GM18909 (cell line): ENCODE results near the gene REPIN1.

ENCODE experiments used
- ATAC-seq: cut with Tn5 transposase; IDR thresholded peaks from one replicate; pipeline ENCODE4 v1.9.1; 2021; ENCODE audit warnings: mild to moderate bottlenecking; ENCODE audit not compliant: unreplicated experiment, poor library complexity

Gene REPIN1

DNA sequence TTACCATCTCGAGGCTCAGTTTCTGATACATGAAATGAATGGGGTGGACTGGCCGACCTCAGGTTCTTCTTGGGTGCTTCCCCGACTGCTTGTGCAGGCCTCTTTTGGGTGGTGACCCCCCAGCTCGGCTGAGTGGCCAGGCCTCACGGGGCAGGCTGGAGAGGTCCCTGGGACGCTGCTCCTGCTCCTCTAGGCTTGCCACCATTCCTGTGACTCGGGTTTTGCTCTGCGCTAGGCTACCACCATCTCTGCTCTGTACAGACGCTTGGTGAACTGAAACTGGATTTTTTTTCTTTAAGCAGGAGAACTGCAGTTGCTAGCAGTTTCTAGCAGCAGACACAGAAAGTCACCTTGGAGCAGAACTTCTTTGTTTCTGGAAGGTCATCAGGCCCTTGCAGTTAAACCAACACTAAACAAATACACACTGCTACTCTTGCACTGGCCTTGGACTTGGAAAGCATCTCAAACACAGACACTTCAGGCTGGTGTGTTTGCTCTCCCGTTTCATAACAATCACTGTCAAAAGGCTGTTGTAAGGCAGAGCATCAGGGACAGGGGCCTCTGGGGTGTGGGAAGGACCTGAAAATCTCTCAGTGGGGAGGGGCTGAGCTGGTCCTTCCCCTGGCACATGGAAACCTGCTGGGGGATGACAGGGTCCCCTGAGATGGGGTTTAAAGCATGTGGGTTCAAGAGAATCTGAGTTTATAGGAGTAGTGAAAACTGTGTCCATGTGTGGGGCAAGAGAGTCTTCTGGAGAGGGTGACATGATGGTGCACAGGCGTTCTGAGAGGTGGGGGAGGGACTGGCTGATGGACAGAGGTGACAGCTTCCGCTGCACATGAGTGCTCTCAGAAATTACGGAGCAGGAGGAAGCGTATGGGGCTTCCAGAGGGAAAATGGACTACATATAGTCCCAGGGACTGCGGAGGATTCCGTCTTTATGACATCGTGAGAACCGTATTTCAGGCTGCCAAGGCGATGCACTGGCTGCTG lies 46.8 kb downstream of the REPIN1 start:
- ATAC-seq, result no peak

DNA sequence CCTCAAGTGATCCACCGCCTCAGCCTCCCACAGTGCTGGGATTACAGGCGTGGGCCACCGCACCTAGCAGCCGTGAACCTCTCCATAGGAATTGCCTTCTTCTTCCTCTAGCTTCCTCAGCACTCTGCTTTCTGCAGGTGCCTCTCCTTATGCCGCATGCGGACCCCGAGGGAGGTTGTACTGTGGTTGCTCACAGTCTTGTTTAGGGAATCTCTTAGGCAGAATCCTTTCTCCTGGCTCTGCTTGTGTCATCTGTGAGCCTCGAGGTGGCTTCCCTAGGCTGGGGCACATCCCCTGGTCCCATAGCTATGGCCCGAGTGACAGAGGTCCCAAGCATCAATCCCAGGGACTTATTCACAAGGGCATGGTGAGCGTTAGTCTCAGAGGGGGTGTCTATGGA lies 48.6 kb downstream of the REPIN1 start:
- ATAC-seq, result no peak

DNA sequence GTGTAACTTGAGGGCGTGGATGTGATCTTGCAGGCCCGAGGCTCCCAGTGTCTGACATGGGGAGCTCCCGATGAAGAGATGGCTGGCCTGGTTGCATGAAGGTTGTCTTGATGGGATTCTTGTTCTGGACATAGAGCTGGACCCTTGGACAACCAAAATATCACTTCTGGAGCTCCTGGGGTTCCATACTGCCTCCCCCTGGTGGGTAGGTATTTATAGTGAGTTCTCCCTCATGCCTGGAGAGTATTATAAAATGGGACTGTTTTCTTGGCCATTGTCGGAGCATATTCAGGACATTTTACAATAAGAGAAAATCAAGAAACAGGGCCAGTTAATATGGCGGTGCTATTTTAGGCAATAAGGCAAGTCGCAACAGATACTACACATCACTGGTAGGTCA lies 49.2 kb downstream of the REPIN1 start:
- no peak for ATAC-seq

DNA sequence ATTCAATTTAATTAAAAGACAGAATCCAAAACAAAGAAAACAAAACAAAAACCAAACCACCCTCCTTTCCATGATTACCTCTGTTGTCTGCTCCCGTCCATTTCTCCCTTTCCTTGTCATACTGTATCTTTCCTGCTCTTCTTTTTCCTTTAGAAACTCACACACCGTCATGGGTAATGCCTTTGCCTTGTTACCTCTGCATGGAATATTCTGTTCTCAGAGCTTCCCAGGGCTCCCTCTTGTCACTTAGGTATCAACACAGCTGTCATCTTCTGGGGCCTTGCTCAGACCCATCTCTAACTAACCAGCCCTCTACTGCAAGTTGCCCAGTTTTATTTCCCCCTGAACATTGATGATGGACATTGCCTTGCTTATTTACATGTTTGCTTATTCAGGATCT lies 51.6 kb downstream of the REPIN1 start:
- ATAC-seq, result no peak

DNA sequence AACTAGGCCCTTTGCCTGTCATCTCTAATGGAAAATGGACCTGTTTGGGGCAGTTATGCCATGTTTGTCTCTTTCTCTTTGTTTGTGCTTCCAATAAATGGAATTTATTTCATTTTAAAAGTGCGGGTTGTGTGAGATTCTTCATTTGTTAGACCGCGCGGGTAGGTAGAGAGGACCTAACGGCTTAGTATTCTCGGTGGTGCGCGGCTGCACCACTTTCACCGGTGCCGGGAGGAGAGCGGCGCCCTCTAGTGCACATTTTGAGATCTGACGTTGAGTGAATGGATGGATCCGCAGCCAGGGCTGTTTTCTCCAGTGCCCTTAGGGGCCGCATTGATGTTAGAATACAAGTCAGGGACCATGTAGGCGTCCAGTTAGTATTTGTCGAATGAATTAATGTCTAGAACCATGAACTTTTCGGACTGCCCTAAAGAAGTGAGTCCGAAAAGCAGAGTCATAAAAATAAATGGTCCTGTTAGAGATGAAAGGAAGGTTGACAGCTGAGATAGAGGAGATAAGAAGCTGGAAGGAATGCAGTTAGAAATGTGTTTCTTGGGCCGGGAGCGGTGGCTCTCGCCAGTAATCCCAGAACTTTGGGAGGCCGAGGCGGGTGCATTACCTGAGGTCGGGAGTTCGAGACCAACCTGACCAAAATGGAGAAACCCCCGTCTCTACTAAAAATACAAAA lies 52.5 kb downstream of the REPIN1 start:
- peak; percentile 95 for ATAC-seq

DNA sequence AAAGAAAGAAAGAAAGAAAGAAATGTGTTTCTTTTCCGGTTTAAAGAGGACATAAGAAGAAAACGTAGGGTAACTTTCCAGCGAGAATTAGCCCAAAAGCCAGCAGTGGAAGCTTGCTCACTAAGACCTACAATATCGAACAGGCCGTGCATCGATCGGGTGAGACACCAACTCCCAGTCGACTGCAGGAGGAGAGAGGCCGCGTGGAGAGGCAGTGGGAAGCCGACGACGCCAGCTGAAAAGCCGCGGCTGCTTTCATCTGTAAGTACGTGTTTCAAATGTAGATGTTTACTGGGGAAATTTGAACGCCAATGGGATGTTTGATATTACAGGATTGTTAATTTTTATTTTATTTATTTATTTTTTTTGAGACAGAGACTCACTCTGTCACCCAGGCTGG lies 53.2 kb downstream of the REPIN1 start:
- ATAC-seq, result no peak
